Fibroblast of pulmonary artery (primary cell): Measurements from ENCODE around the gene MEIKIN.

Experiments used
- DNase-seq: peaks from one replicate; pipeline ENCODE4 v3.0.0-alpha.2; 2010; ENCODE audit warnings: low read depth
- H3K4me3 ChIP-seq: replicated peaks from 2 replicates; pipeline ENCODE4 v1.5.1; 2011; ENCODE audit warnings: low read depth, mild to moderate bottlenecking, control low read depth, low read length, moderate library complexity
- TF ChIP-seq, protein P1 (sequence below): IDR thresholded peaks from 2 replicates; pipeline ENCODE4 v1.5.1; 2011; ENCODE audit warnings: mild to moderate bottlenecking, control low read depth, low read length, inconsistent platforms; ENCODE audit errors: missing control alignments

Gene MEIKIN

DNA sequence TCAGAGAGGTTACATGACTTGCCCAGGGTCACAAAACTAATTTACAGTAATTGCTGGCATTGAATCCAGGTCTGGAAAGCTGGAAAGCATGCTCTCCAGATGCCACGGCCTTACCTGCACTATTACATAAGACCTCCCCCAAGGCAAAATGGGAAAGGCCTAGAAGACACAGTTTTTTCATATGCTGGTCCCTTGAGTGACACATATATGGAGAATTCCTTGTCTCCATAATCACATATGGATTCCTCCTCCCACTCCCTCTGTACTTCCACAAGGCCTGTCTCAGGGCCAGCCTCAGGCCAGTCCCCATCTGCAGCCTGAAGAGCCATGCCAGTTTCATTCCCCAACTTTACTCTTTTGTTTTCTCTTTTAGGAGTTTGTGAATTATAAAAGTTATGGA, 28.6 kb upstream of the MEIKIN start:
- no peak for DNase-seq
- TF ChIP-seq, protein P1, sequence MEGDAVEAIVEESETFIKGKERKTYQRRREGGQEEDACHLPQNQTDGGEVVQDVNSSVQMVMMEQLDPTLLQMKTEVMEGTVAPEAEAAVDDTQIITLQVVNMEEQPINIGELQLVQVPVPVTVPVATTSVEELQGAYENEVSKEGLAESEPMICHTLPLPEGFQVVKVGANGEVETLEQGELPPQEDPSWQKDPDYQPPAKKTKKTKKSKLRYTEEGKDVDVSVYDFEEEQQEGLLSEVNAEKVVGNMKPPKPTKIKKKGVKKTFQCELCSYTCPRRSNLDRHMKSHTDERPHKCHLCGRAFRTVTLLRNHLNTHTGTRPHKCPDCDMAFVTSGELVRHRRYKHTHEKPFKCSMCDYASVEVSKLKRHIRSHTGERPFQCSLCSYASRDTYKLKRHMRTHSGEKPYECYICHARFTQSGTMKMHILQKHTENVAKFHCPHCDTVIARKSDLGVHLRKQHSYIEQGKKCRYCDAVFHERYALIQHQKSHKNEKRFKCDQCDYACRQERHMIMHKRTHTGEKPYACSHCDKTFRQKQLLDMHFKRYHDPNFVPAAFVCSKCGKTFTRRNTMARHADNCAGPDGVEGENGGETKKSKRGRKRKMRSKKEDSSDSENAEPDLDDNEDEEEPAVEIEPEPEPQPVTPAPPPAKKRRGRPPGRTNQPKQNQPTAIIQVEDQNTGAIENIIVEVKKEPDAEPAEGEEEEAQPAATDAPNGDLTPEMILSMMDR, result no peak
- H3K4me3 ChIP-seq, result no peak overlapping the region

DNA sequence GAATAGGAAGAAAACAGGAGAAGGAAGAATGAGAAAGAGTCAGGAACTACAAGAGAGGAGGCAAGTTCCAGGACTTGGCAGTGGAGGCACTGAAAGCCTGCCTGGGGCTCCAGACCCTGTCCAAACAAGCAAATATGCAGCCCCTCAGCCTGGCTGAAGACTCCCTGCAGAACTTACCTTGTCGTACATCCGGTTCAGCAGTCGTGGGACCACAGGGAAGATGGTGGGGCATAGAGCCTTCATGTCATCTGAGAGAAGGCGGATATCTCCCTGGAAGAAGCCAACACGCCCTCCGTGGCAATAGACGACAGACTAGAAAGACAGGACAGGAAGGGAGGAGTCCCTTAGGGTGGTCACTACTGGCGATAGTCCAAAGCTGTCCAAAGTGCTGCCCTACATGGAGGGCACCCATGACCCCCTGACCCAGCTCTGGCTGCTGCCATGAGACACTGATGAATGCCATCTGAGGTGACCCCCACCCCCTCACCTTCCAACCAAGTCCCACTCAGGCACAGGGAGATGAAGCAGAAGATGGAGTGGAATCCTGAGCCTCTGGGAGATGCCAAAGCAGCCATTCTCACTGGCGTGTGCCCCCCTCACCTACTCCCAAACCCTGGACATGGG, 27.7 kb upstream of the MEIKIN start:
- TF ChIP-seq, protein P1, result no peak
- DNase-seq, result no peak
- no peak overlapping the region for H3K4me3 ChIP-seq

DNA sequence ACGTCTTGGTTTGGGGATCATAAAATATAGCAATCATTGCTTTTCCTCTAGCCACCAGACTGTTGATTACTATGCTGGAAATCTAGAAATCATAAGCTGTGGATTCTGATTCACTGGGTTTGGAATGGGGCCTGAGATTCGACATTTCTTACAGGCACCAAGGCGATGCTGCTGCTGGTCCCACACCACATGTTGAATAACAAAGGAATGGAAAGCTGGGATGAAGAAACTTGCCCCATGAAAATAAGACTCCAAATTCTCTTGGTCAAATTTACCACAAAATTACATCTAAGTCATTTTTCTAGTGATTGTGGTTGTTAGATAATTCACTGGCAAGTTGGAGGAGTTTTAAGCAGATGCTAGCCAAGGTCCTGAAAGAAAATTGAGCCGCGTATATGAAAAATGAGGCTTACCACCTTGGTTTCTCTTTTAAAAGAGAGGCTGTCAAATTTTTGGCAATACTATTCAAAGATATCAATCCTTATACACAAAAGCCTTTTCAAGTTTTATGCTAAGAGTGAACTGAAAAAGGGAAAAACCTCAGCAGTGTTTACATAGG, 23.0 kb upstream of the MEIKIN start:
- H3K4me3 ChIP-seq, result no peak overlapping the region
- TF ChIP-seq, protein P1, result no peak
- peak; percentile 17 for DNase-seq

DNA sequence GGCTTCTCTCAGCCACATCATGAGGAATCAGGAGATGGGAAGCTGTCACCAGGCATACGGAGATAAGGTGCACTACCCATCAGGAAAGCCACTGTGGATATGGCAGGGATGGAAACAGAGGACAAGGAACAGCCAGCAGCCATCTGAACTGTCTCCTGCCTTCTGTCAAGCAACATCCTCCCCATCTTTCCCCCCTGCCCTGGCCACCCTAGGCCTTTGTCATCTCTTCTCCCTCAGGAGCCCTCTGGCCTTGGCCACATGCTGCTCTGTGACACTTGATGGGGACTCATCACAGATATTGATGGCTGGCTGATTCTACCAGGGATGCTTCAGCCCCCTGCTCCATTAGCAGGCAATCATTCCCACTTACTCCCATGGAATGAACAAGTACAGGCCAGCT, 21.1 kb upstream of the MEIKIN start:
- no peak for DNase-seq
- TF ChIP-seq, protein P1, result no peak

DNA sequence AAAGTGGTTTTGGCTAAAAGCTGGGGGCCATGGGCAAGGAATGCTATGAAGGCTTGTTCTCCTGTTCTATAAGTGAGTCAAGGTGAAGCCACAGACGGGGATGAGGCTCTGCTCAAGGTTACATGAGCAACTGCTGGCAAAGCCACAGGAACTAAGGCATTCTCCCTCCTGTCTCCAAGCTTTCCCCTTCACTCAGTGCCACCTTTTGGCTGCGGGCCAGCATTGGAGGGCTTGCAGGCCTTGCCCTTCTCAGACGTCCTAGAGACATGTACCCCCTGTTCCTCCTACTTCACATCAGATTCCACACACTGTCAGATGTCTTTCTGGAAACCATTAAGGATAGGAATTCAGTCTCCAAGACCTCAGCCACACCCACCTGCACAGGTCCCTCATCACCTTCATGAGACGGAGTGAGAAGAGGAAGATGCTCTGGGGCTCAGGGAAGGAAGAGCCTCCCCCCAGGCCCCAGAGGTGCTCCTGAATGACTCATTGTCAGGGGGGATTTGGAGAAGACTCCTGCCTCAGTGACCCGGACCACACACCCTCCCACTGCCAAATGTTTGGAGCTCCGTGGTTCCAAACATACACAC, 20.5 kb upstream of the MEIKIN start:
- H3K4me3 ChIP-seq, result no peak overlapping the region
- TF ChIP-seq, protein P1, result no peak
- no peak for DNase-seq

More for the DNA sequence above, 21.1 kb upstream of the MEIKIN start:
- H3K4me3 ChIP-seq, result no peak overlapping the region

DNA sequence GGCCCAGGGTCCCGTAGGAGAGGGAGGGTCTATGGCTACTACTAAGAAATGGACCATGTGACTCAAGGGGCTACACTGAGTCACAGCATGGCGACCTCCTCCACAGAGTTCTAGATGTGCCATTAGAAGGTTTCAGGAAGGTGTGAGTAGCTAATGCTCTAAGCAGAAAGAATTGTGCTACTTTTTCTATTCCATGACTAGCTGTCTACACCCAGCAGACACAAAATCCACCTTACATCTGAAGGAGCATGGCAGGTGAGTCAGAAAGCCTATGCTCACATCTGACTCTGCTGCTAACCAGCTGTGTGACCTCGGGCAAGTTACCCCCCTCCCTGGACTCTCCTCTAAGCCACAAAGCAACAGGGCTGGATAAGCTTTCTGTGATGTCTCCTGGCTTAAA, 14.4 kb upstream of the MEIKIN start:
- TF ChIP-seq, protein P1, result no peak
- H3K4me3 ChIP-seq, result no peak overlapping the region
- no peak for DNase-seq
